Measurements from ENCODE around the gene ZFAND2A. TPM values are rescaled to one million over a fixed set of nuclear protein-coding genes. Genes with fewer than 3 reads are reported as not detected.

ZFAND2A gene
- total RNA-seq, 6 experiments from 2014 or later = 14.3 to 20.8 (median 18.0) TPM

DNA sequence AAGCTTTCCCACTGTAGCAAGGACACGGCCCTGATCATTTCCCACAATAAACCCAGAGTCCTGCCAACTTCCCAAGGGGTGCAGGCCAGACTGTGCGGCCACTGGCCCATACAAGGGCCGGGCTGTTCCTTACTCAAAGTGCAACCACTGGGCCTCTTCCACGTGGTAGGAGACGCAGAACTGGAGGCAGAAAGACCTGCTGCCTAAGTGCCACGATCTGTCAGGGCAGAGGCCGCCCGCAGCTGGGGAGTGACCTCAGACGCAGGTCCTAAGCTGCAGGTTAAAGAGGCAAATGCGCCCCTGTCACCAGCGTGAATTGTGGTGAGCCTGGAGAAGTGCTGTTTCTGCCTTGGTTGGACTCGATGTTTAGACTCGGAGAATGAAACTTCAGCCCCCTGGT lies 45.9 kb downstream of the ZFAND2A start:
- no peak for DNase-seq
- H3K4me1 Mint-ChIP-seq (ENCODE audit: low read depth) = no peaks in the 10 kb centered on the region
- H3K27me3 Mint-ChIP-seq (ENCODE audit: insufficient read depth) = no peaks in the 10 kb centered on the region
- H3K9me3 Mint-ChIP-seq = no peaks in the 10 kb centered on the region
- H3K4me3 Mint-ChIP-seq = no peak overlapping the region
- peaks cover 20% of the 10 kb centered on the region for H3K36me3 Mint-ChIP-seq (ENCODE audit: low read depth)
- H3K27ac Mint-ChIP-seq = no peak overlapping the region
- TF ChIP-seq, protein P1, sequence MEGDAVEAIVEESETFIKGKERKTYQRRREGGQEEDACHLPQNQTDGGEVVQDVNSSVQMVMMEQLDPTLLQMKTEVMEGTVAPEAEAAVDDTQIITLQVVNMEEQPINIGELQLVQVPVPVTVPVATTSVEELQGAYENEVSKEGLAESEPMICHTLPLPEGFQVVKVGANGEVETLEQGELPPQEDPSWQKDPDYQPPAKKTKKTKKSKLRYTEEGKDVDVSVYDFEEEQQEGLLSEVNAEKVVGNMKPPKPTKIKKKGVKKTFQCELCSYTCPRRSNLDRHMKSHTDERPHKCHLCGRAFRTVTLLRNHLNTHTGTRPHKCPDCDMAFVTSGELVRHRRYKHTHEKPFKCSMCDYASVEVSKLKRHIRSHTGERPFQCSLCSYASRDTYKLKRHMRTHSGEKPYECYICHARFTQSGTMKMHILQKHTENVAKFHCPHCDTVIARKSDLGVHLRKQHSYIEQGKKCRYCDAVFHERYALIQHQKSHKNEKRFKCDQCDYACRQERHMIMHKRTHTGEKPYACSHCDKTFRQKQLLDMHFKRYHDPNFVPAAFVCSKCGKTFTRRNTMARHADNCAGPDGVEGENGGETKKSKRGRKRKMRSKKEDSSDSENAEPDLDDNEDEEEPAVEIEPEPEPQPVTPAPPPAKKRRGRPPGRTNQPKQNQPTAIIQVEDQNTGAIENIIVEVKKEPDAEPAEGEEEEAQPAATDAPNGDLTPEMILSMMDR (IDR thresholded peaks at IDR 0.05) = no peak

DNA sequence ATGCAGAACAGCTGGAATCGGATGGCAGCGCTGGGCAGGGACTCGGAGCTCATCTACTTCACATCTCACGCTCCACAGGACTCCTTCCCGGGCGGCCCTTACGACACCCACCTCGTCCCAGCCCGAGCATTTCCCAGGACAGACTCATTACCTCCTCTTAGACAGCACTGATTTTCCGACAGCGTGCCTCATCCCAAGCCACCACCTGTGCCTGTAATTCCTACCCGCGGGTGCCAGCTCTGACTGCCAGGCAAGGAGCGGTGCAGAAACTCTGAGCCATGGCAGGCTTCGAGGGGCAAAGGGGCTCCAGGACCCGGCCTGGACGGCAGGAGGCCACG lies 46.5 kb downstream of the ZFAND2A start:
- Mint-ChIP-seq H3K4me3 (no peak overlapping the region), H3K4me1 (ENCODE audit: low read depth) (no peaks in the 10 kb centered on the region), H3K36me3 (ENCODE audit: low read depth) (peaks cover 20% of the 10 kb centered on the region), H3K27me3 (ENCODE audit: insufficient read depth) (no peaks in the 10 kb centered on the region), H3K9me3 (no peaks in the 10 kb centered on the region), H3K27ac (no peak overlapping the region)
- no peak for DNase-seq
- TF ChIP-seq, protein P1 (IDR thresholded peaks at IDR 0.05) = no peak

DNA sequence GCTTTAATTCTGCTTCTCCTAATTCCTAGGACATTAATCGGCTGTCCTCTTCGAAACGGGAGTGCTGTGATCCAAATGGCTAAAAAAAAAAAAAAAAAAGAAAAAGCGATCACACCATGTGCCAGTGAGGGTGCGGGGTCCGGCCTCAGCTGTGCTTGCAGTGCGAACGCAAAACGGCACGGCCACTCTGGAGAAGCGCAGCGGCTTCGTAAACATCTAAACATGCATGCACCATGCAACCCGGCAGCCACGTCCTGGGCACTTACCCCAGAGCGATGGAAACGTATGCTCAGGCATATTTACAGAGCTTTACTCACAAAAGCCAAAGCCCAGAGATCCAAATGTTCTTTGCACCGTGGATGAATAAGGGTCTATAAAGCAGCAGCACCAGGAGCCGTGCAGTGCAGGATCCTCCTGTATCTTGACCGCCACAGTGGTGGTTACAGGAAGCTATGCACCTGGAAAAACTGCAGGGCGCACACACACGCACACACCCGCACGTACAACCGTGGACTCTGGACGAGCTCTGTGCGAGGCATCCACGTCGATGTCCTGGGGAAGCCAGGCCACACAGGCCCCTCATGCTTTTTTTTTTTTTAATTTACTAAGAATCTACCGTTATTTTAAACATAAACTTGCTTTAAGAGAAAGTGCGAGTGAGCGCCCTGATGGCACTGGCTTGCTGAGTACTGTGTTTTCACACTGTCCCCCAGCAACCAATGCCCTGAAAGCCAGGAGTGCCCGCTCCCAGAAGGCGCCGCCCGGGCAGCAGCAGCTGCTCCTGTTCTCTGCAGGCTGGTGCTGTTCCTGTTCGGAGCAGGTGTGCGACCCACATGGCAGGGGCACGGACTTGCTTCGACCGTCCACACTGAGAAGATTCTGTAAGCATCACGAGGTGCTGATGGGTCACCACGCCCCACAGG lies 47.1 kb downstream of the ZFAND2A start:
- no peaks in the 10 kb centered on the region for H3K9me3 Mint-ChIP-seq

DNA sequence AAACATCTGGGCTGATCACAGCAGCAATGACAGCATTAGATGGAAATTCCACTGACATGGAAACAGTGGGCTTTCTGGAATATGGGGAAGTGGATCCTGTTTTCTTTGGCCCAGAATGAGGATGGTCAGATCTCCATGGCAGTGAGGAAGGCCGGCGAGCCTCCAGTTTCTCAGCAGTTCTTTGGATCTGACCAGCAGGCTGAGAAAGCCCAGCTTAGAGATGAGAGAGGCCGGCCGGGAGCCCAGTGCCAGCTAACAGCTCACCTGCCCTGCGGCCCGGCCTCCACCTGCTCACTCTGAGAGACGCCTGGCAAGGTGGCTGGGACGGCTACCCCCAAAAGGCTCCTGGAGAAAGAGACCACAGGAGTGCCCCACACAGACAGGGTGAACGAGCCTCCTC lies 47.9 kb downstream of the ZFAND2A start:
- Mint-ChIP-seq H3K27ac (no peak overlapping the region), H3K4me1 (ENCODE audit: low read depth) (no peaks in the 10 kb centered on the region), H3K27me3 (ENCODE audit: insufficient read depth) (no peaks in the 10 kb centered on the region), H3K9me3 (no peaks in the 10 kb centered on the region), H3K4me3 (no peak overlapping the region), H3K36me3 (ENCODE audit: low read depth) (peaks cover 10% of the 10 kb centered on the region)
- TF ChIP-seq, protein P1 (IDR thresholded peaks at IDR 0.05) = no peak
- DNase-seq = no peak

More for the DNA sequence above, 47.1 kb downstream of the ZFAND2A start:
- Mint-ChIP-seq H3K36me3 (ENCODE audit: low read depth) (peaks cover 17% of the 10 kb centered on the region), H3K27ac (no peak overlapping the region), H3K4me3 (no peak overlapping the region), H3K4me1 (ENCODE audit: low read depth) (no peaks in the 10 kb centered on the region), H3K27me3 (ENCODE audit: insufficient read depth) (no peaks in the 10 kb centered on the region)
- DNase-seq = no peak
- TF ChIP-seq, protein P1 (IDR thresholded peaks at IDR 0.05) = no peak

DNA sequence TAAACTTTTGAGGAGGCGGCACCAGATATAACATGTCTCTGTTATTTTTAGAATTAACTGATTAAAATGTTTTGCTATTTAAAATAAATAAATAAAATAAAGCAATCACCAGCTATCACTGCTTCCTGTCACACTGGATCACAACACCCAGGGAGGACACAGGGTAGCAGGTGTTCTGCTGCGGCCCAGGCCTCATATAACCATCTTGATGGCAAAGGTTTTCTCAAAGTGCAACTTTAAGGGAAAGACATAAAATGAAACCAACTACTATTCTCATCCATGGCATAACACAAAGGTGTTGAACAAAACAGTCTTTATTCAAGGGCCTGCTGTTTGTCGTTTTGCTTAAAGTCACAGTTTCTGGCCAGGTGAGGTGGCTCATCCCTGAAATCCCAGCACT lies 48.8 kb downstream of the ZFAND2A start:
- Mint-ChIP-seq H3K4me1 (ENCODE audit: low read depth) (no peaks in the 10 kb centered on the region), H3K27me3 (ENCODE audit: insufficient read depth) (no peaks in the 10 kb centered on the region), H3K36me3 (ENCODE audit: low read depth) (peaks cover 9% of the 10 kb centered on the region), H3K9me3 (no peaks in the 10 kb centered on the region), H3K27ac (no peak overlapping the region), H3K4me3 (no peak overlapping the region)
- no peak for DNase-seq
- TF ChIP-seq, protein P1 (IDR thresholded peaks at IDR 0.05) = no peak

All from HFFc6 (cell line).